Spinal cord (tissue), 10 donors: ENCODE data around the gene KLF13. TPM values are rescaled to one million over a fixed set of nuclear protein-coding genes. Genes with fewer than 3 reads are reported as not detected.

Experiments used
- DNase-seq, 6 donors: peaks; one replicate each; pipeline versions ENCODE4 v3.0.0 to v3.0.0-alpha.2; 2013 to 2015; ENCODE audit warnings: low spot score in 6 of 6, low read depth in 4 of 6
- H3K27ac ChIP-seq: one replicate; pipeline ENCODE4 v1.5.1; 2013; ENCODE audit warnings: low read depth, low read length, control low read depth
- H3K27me3 ChIP-seq: one replicate; pipeline ENCODE4 v1.6.1; 2013; ENCODE audit warnings: low read length; ENCODE audit not compliant: control insufficient read depth, insufficient read depth
- H3K36me3 ChIP-seq: one replicate; pipeline ENCODE4 v1.6.1; 2013; ENCODE audit warnings: low read length; ENCODE audit not compliant: control insufficient read depth, insufficient read depth
- H3K4me1 ChIP-seq: one replicate; pipeline ENCODE4 v1.6.1; 2013; ENCODE audit warnings: low read length; ENCODE audit not compliant: control insufficient read depth, insufficient read depth
- H3K4me3 ChIP-seq: one replicate; pipeline ENCODE4 v1.5.1; 2013; ENCODE audit warnings: low read depth, low read length, control low read depth
- H3K9me3 ChIP-seq: one replicate; pipeline ENCODE4 v1.6.1; 2013; ENCODE audit warnings: low read length; ENCODE audit not compliant: control insufficient read depth, insufficient read depth
- WGBS: methylation state at CpG from one replicate; pipeline ENCODE4 v1.1.5; 2013; ENCODE audit warnings: missing lambda C conversion rate; ENCODE audit not compliant: insufficient coverage; 5-methylcytosine and 5-hydroxymethylcytosine counted together
- polyA plus RNA-seq, 2 donors: library from polyadenylated mRNA; unstranded; fragments of 120-200 nt; gene quantifications; one replicate each; pipeline ENCODE4 v1.2.1, GENCODE V29; 2013; ENCODE audit not compliant: insufficient read length in 2 of 2
- total RNA-seq, 2 donors: library from RNA; depleted of rRNA in 1 of 2; stranded (reverse); fragments of 120-200 nt in 1 of 2; fragments of >200 nt in 1 of 2; gene quantifications; one replicate each; pipeline versions ENCODE4 v1.2.3 to v1.2.4, GENCODE V29; 2013 to 2014
- donor health status: healthy.

The KLF13 gene
- total and polyA plus RNA-seq, 4 donors, result 42.3 to 84.5 (median 68.2) TPM

DNA sequence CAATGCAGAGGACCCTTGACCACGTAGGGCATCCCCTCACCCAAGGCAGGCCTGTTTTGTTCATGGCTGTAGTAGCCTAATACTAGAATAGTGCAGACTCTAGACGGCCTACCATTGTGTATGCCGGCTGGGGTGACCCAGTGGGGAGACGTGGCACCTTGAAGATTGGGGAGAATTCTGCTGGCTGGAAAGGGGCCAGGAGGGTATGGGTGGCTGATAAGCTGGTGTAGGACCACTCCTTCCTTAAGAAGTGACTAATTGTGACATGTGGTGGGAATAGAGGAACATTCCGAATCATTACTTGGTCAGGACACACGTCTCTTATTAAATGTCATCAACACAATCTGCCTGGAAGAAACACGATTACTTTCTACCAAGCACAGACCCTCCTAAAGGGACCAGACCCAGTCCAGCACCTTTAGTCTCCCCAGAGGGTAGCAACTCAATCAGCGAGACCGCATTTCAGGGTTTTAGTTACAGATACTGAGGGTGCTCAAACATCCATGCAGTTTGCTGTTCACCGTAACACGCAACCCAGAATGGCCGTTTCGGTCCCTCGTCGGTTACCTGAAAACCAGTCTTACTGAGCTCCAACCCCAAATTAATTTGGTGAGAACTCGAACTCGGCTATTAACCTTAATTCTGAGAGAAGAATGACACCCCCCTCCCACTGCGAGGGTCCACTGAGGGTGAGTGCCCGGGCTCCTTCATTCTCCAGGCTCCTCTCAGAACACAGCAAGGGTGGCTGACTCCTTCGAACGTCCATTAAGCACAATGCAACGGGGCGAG, 1.6 kb upstream of the KLF13 start:
- 53% methylated on average over 15 of the region's 23 CpGs for WGBS
- no peaks in the 10 kb centered on the region for H3K36me3 ChIP-seq
- peaks cover 22% of the 10 kb centered on the region for H3K4me1 ChIP-seq
- peak overlapping the region; percentile 92 for H3K27ac ChIP-seq
- H3K27me3 ChIP-seq, result no peaks in the 10 kb centered on the region
- peak overlapping the region; percentile 63 for H3K4me3 ChIP-seq
- peaks cover 2% of the 10 kb centered on the region for H3K9me3 ChIP-seq
- no peak for DNase-seq

DNA sequence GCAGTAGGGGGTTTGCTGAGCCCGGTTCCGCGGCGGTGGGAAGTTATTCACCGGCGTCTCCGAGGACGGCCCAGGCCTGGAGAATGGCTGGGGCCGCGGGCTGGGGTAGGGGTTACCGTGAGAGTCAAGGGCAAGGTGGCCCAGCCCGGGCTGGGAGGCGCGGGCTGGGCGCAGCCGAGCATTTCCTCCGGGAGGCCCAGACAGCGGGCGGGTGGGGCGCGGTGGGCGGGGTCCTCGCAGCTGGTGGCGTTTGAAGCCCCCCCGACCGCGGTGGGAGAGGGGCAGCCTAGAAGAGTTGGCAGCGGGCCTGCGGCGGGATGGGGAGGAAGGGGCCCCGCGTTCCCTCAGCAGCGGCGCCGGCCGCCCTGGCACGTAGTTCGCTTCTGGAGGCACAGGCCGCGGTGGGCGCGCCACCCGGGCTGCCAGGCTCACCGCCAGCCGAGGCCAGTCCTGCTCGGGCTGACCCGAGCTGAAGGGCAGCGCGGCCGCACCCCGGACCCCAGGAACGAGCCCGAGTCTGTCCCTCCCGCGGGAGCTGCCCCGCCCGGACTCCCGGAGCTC, 960 bp upstream of the KLF13 start:
- H3K27ac ChIP-seq, result peak overlapping the region; percentile 92
- peak overlapping the region; percentile 63 for H3K4me3 ChIP-seq
- 0% methylated on average over 58 of the region's 58 CpGs for WGBS
- no peaks in the 10 kb centered on the region for H3K36me3 ChIP-seq
- no peaks in the 10 kb centered on the region for H3K27me3 ChIP-seq
- peak in 3 of 6 donors; percentile 72 to 95 (median 91) for DNase-seq
- H3K4me1 ChIP-seq, result peaks cover 28% of the 10 kb centered on the region
- peaks cover 2% of the 10 kb centered on the region for H3K9me3 ChIP-seq

DNA sequence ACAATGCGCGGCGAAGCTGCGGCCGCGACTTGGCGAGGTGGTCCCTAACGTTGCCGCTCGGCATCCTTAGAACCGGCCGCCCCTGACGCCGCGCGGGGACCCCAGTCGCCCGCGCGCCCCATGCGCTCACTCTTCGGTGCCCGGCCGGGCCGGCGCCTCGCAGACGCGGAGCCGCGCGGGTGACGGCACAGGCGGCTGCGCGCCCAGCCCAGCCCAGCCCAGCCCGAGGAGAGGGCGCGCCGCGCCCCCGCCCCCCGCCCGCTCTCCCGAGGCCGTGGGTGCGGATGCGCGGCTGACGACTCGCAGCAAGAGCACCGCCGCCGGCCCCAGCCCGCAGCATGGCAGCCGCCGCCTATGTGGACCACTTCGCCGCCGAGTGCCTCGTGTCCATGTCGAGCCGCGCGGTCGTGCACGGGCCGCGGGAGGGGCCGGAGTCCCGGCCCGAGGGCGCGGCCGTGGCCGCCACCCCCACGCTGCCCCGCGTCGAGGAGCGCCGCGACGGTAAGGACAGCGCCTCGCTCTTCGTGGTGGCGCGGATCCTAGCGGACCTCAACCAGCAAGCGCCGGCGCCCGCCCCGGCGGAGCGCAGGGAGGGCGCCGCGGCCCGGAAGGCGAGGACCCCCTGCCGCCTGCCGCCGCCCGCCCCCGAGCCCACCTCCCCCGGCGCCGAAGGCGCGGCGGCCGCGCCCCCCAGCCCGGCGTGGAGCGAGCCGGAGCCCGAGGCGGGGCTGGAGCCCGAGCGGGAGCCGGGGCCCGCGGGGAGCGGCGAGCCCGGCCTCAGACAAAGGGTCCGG, 437 bp downstream of the KLF13 start:
- peak overlapping the region; percentile 51 for H3K4me3 ChIP-seq
- DNase-seq, result no peak
- no peaks in the 10 kb centered on the region for H3K36me3 ChIP-seq
- WGBS, result under 1% methylated on average over 130 of the region's 130 CpGs
- peaks cover 37% of the 10 kb centered on the region for H3K4me1 ChIP-seq
- no peaks in the 10 kb centered on the region for H3K9me3 ChIP-seq
- peak overlapping the region; percentile 85 for H3K27ac ChIP-seq
- no peaks in the 10 kb centered on the region for H3K27me3 ChIP-seq

DNA sequence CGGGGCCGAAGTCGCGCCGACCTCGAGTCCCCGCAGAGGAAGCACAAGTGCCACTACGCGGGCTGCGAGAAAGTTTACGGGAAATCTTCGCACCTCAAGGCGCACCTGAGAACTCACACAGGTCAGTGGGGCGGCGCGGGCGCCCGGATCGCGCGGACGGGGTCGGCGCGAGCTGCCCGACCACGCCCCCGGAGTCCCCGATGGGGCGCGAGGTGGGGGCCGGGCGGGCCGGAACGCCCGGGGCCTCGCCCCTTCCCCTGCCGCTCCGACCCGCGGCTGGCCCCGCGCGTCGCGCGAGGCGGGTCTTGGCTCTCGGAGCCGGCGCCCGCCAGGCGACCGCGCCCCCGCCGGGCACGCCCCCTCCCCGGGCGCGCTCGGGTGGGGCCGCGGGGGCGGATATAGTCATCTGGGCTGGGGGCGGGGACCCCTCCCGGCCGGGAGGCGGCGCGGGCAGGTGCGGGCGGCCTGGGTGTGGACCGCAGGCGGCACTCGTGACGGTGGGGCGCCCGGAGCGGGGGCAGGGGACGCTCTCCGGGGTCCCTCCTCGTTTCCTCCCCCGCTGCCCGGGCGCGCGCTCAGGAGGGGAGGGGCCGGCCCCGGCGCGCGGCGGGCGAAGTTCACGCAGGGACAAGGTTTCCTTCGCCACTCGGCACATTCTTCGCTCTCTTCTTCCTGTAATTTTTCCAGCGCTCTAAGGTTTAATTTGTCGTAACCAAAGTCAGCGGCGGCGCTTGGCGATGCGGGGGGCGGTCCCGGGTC, 1.2 kb downstream of the KLF13 start:
- Histone ChIP-seq H3K27ac (peak overlapping the region; percentile 85), H3K27me3 (no peaks in the 10 kb centered on the region), H3K9me3 (no peaks in the 10 kb centered on the region), H3K36me3 (no peaks in the 10 kb centered on the region), H3K4me1 (peaks cover 44% of the 10 kb centered on the region), H3K4me3 (peak overlapping the region; percentile 51)
- peak in 2 of 6 donors; percentile 67 to 85 for DNase-seq
- under 1% methylated on average over 108 of the region's 108 CpGs for WGBS

DNA sequence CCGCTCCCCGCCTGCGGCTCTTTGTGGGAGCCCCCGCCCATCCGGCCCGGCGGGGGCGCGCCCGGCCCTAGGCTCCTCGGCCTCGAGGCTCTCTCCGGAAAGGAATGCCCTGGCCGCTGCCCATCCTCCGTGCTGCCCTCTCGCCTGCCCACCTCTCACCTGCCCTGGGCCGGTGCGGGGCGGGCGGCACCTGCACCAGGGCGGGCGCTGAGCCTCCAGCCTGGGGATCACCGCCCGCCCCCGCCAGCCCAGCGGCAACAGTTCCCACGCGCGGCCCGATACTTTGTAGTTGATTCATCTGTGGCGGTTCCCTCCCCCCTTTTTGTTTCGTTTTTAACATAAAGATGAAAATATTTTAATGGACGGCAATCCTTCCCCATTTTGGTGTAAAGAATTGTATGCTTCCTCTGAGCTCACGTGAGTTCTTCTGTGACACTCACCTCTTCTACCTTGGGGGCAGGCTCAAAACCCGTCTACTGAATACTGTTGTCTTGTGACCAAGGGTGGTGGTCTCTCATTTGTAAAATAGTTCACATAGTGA, 1.9 kb downstream of the KLF13 start:
- DNase-seq, result peak in 1 of 6 donors; percentile 31
- H3K9me3 ChIP-seq, result no peaks in the 10 kb centered on the region
- peak overlapping the region; percentile 46 for H3K4me3 ChIP-seq
- peak overlapping the region; percentile 15 for H3K27ac ChIP-seq
- WGBS, result under 1% methylated on average over 31 of the region's 35 CpGs
- no peaks in the 10 kb centered on the region for H3K27me3 ChIP-seq
- H3K4me1 ChIP-seq, result peaks cover 44% of the 10 kb centered on the region
- H3K36me3 ChIP-seq, result no peaks in the 10 kb centered on the region

DNA sequence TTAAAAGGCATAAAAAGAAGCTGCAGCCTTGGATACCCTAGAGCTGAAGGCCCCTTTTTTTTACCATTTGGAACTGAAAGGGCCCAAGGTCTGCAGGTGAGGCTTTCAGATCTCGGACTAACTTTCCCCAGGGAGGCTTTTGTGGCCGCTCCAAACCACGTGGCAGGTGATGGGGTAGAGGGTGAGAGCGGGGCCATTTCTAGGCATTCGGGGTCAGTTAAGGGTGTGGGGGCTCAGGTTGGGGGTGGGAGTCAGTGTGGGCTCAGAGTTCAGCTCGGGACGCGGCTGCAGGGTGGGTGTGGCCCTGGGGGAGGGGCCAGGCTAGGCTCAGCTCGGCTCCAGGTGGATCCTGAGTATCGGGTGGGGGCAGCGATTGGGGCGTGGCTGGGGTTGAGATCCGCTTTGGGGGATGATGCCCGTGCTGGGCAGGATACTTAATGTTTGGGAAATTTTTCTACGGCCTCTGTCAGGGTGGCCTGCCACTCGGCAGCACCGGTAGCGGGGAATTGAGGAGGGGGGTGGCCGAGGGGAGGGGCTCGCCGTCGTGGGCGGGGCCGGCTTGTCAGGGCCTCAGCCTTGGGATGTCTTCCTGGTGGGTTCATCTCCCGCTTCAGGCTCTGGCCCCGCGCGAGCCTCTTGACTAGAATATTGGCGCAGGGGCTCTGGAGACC, 2.5 kb downstream of the KLF13 start:
- Histone ChIP-seq H3K27ac (no peak overlapping the region), H3K36me3 (no peaks in the 10 kb centered on the region), H3K9me3 (no peaks in the 10 kb centered on the region), H3K4me1 (peaks cover 48% of the 10 kb centered on the region), H3K4me3 (peak overlapping the region; percentile 46), H3K27me3 (no peaks in the 10 kb centered on the region)
- no peak for DNase-seq
- WGBS, result 13% methylated on average over 28 of the region's 29 CpGs

DNA sequence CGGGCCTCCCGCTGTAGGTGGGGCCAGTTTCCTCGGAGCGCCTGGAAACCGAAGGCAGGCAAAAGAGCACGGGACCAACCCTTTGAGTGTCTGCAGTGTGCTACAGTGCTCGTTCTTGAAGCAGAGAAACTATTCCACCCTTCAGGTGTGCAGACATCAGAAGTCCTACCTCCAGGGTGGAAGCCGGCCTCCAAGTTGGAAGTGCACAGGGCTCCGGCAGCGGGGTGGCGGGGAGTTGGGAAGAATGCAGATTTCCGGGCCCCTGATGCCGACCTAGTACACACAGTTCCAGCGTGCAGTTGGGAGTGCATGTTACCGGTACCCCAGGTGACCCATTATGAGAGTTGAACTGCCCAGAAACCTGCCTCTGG, 3.0 kb downstream of the KLF13 start:
- no peaks in the 10 kb centered on the region for H3K9me3 ChIP-seq
- H3K36me3 ChIP-seq, result no peaks in the 10 kb centered on the region
- H3K27ac ChIP-seq, result no peak overlapping the region
- H3K27me3 ChIP-seq, result no peaks in the 10 kb centered on the region
- peak overlapping the region; percentile 46 for H3K4me3 ChIP-seq
- peaks cover 51% of the 10 kb centered on the region for H3K4me1 ChIP-seq
- WGBS, result 45% methylated on average over 13 of the region's 15 CpGs
- DNase-seq, result no peak

DNA sequence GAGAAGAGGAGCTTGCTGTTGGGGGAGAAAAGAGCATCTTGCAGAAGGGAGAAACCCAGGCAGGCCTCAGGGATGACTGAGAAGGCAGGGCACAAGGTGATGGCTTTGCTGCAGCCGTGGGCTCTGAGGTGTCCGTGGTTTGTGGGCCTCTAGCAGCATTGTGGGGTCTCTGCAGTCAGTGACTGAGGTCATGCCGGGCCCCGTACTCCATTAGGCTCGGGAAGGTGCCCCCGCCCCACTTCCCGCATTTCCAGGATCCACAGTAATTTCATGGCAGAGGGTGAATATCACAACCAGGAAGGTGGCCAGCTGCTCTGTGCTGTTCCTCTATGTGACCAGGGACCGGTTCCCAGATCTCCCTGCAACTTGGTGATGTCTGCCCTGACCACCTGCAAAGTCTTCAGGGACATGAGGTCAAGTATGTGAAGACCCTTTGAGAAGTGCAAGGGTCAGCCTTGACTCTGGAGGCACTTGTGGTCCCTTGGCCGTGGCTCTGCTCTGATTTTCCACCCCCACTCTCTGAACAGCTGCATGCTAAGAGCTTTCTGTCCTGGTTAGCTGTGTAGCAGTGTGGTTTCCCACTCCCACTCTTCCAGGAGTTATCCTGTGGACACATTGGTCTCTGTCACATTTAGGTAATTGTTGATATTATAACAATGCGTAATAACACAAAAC, 3.6 kb downstream of the KLF13 start:
- H3K4me3 ChIP-seq, result peak overlapping the region; percentile 4
- no peaks in the 10 kb centered on the region for H3K36me3 ChIP-seq
- no peak overlapping the region for H3K27ac ChIP-seq
- no peaks in the 10 kb centered on the region for H3K9me3 ChIP-seq
- WGBS, result 70% methylated on average over 9 of the region's 10 CpGs
- no peak for DNase-seq
- no peaks in the 10 kb centered on the region for H3K27me3 ChIP-seq
- H3K4me1 ChIP-seq, result peaks cover 51% of the 10 kb centered on the region
